H9 (cell line): ENCODE data around the gene SPA17. TPM values are rescaled to one million over a fixed set of nuclear protein-coding genes. Genes with fewer than 3 reads are reported as not detected.
A peak's percentile ranks its signal among the peaks of the same experiment; 100 is the strongest.

Experiments used
- DNase-seq: peaks from one replicate; pipeline ENCODE4 v3.0.0-alpha.2; 2017
- H2AFZ ChIP-seq: one replicate; pipeline ENCODE4 v1.6.1; 2013; ENCODE audit warnings: mild to moderate bottlenecking, low read length, control low read depth, moderate library complexity
- H2AK5ac ChIP-seq: 2 replicates; pipeline ENCODE4 v1.6.1; 2013; ENCODE audit warnings: low read length, control low read depth, mixed read lengths; ENCODE audit not compliant: insufficient read length
- H2BK120ac ChIP-seq: one replicate; pipeline ENCODE4 v1.6.1; 2013; ENCODE audit warnings: low read depth, mild to moderate bottlenecking, low read length, control low read depth, inconsistent platforms; ENCODE audit not compliant: poor library complexity, severe bottlenecking
- H2BK12ac ChIP-seq: 2 replicates; pipeline ENCODE4 v1.6.1; 2013; ENCODE audit warnings: low read length, control low read depth, mixed read lengths, low read depth; ENCODE audit not compliant: insufficient read length
- H2BK15ac ChIP-seq: 2 replicates; pipeline ENCODE4 v1.6.1; 2013; ENCODE audit warnings: low read depth, low read length, control low read depth
- H2BK20ac ChIP-seq: one replicate; pipeline ENCODE4 v1.6.1; 2013; ENCODE audit warnings: low read depth, mild to moderate bottlenecking, low read length, control low read depth, inconsistent platforms; ENCODE audit not compliant: poor library complexity, severe bottlenecking
- H2BK5ac ChIP-seq: 2 replicates; pipeline ENCODE4 v1.6.1; 2013; ENCODE audit warnings: low read length, control low read depth, mixed read lengths; ENCODE audit not compliant: insufficient read length
- H3K14ac ChIP-seq: 2 replicates; pipeline ENCODE4 v1.6.1; 2013; ENCODE audit warnings: low read length, control low read depth; ENCODE audit not compliant: insufficient read depth
- H3K18ac ChIP-seq: 2 replicates; pipeline ENCODE4 v1.6.1; 2013; ENCODE audit warnings: low read depth, mild to moderate bottlenecking, mixed read lengths, low read length, control low read depth; ENCODE audit not compliant: insufficient read length
- H3K23ac ChIP-seq: 2 replicates; pipeline ENCODE4 v1.6.1; 2013; ENCODE audit warnings: low read length, control low read depth, mixed read lengths, low read depth; ENCODE audit not compliant: insufficient read length
- H3K23me2 ChIP-seq: 2 replicates; pipeline ENCODE4 v1.6.1; 2013; ENCODE audit warnings: low read depth, mild to moderate bottlenecking, mixed read lengths, low read length, control low read depth; ENCODE audit not compliant: insufficient read length, poor library complexity, severe bottlenecking
- H3K27ac ChIP-seq: 2 replicates; pipeline ENCODE4 v1.5.1; 2013; ENCODE audit warnings: low read length, control low read depth, mixed read lengths, low read depth; ENCODE audit not compliant: insufficient read length
- H3K27me3 ChIP-seq: 2 replicates; pipeline ENCODE4 v1.6.1; 2013; ENCODE audit warnings: low read length, control low read depth, inconsistent platforms; ENCODE audit not compliant: insufficient read depth
- H3K4ac ChIP-seq: 2 replicates; pipeline ENCODE4 v1.6.1; 2013; ENCODE audit warnings: low read depth, mild to moderate bottlenecking, control low read depth, inconsistent platforms, low read length, moderate library complexity
- H3K4me1 ChIP-seq: 2 replicates; pipeline ENCODE4 v1.6.1; 2013; ENCODE audit warnings: low read length, control low read depth, inconsistent platforms; ENCODE audit not compliant: insufficient read depth
- H3K4me2 ChIP-seq: 2 replicates; pipeline ENCODE4 v1.6.1; 2013; ENCODE audit warnings: low read length, control low read depth, mixed read lengths; ENCODE audit not compliant: insufficient read length, insufficient read depth
- H3K56ac ChIP-seq: 2 replicates; pipeline ENCODE4 v1.6.1; 2013; ENCODE audit warnings: low read depth, mild to moderate bottlenecking, mixed read lengths, low read length, control low read depth; ENCODE audit not compliant: insufficient read length
- H3K79me1 ChIP-seq: 2 replicates; pipeline ENCODE4 v1.6.1; 2013; ENCODE audit warnings: low read depth, mild to moderate bottlenecking, moderate library complexity, low read length, control low read depth, inconsistent platforms; ENCODE audit not compliant: insufficient read depth, poor library complexity, severe bottlenecking
- H3K79me2 ChIP-seq: 2 replicates; pipeline ENCODE4 v1.6.1; 2013; ENCODE audit warnings: low read length, control low read depth, inconsistent platforms; ENCODE audit not compliant: insufficient read depth
- H3K9ac ChIP-seq: 2 replicates; pipeline ENCODE4 v1.6.1; 2013; ENCODE audit warnings: low read length, control low read depth, mixed read lengths; ENCODE audit not compliant: insufficient read length; ENCODE audit errors: extremely low read depth
- H3K9me3 ChIP-seq: one replicate; pipeline ENCODE4 v1.6.1; 2013; ENCODE audit warnings: low read depth, low read length, inconsistent platforms; ENCODE audit not compliant: control insufficient read depth
- H3T11ph ChIP-seq: one replicate; pipeline ENCODE4 v1.6.1; 2013; ENCODE audit warnings: mild to moderate bottlenecking, low read length, control low read depth, inconsistent platforms
- H4K20me1 ChIP-seq: one replicate; pipeline ENCODE4 v1.6.1; 2013; ENCODE audit not compliant: control insufficient read depth, insufficient read length, insufficient read depth
- H4K5ac ChIP-seq: 2 replicates; pipeline ENCODE4 v1.6.1; 2013; ENCODE audit warnings: low read depth, mild to moderate bottlenecking, mixed read lengths, low read length, control low read depth; ENCODE audit not compliant: insufficient read length
- H4K8ac ChIP-seq: replicated peaks from 2 replicates; pipeline ENCODE4 v1.6.1; 2013; ENCODE audit warnings: low read length, control low read depth, mixed read lengths, low read depth; ENCODE audit not compliant: insufficient read length
- H4K91ac ChIP-seq: 2 replicates; pipeline ENCODE4 v1.6.1; 2013; ENCODE audit warnings: low read depth, mild to moderate bottlenecking, moderate library complexity, mixed read lengths, low read length, control low read depth; ENCODE audit not compliant: insufficient read length
- H3K27ac Mint-ChIP-seq, 3 experiments: 2 replicates in 2 of 3; 3 replicates in 1 of 3; pipeline ENCODE4 v1.8.0; 2020 to 2021; ENCODE audit warnings: mixed read lengths in 3 of 3, mild to moderate bottlenecking in 1 of 3, moderate library complexity in 1 of 3
- H3K27me3 Mint-ChIP-seq: 2 replicates; pipeline ENCODE4 v1.8.0; 2021; ENCODE audit warnings: low read depth, mild to moderate bottlenecking, moderate library complexity, mixed read lengths
- H3K36me3 Mint-ChIP-seq, 3 experiments: 2 replicates in 2 of 3; 3 replicates in 1 of 3; pipeline ENCODE4 v1.8.0; 2020 to 2021; ENCODE audit warnings: low read depth in 3 of 3, mixed read lengths in 3 of 3; ENCODE audit not compliant: insufficient read depth in 1 of 3
- H3K4me1 Mint-ChIP-seq, 2 experiments: 2 replicates each; pipeline ENCODE4 v1.8.0; 2020; ENCODE audit warnings: mixed read lengths in 2 of 2
- H3K4me3 Mint-ChIP-seq, 2 experiments: 2 replicates in 1 of 2; 3 replicates in 1 of 2; pipeline ENCODE4 v1.8.0; 2020 to 2021; ENCODE audit warnings: mild to moderate bottlenecking in 2 of 2, mixed read lengths in 2 of 2, moderate library complexity in 1 of 2
- H3K9me3 Mint-ChIP-seq, 2 experiments: 2 replicates in 1 of 2; 3 replicates in 1 of 2; pipeline ENCODE4 v1.8.0; 2020; ENCODE audit warnings: mild to moderate bottlenecking in 2 of 2, mixed read lengths in 2 of 2, moderate library complexity in 1 of 2
- WGBS: extraction: QIAGEN DNeasy Blood & Tissue Kit; methylation state at CpG from one replicate; pipeline ENCODE4 v1.1.7; 2013; ENCODE audit warnings: missing lambda C conversion rate, low lambda C conversion rate, mixed read lengths; ENCODE audit not compliant: insufficient read length; ENCODE audit errors: extremely low coverage; 5-methylcytosine and 5-hydroxymethylcytosine counted together
- total RNA-seq: library from RNA; stranded (reverse); gene quantifications from 2 replicates; pipeline ENCODE4 v1.2.1, GENCODE V29; 2021
- TF ChIP-seq, protein P1 (sequence below): fragments of 200-600 bp; sonication (generic); conservative IDR thresholded peaks from 3 replicates; pipeline ENCODE4 v1.8.0; 2021; ENCODE audit warnings: antibody characterized with exemption, mild to moderate bottlenecking

The SPA17 gene
- total RNA-seq, 1 experiment from 2014 or later, result 6.9 TPM

DNA sequence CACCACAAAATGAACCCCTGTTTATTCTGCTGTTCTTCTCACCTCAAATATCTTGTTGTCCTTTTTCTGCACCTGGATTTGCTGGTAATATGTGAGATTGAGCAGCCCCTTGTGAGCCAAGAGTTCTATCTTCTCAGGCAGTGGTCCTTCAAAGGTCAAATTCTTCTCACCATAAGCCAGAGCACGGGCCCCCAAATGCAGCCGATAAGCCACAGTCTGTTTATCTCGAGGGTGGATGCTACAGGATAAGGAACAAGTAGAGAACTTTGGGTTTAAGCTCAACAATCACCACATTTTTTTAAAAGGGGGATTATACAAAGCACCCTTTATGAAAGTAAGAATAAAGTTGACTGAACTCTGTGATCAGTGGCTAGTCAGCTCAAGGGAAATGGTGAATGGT is 35.2 kb upstream of the SPA17 start:
- no peaks in the 10 kb centered on the region for H3K79me1 ChIP-seq
- no CpG with 5 or more reads among the region's 3 CpGs for WGBS
- Mint-ChIP-seq H3K4me1 (peaks cover 3 to 6% of the 10 kb centered on the region in 2 experiments), H3K27ac (peak overlapping the region in 1 of 3 experiments; percentile 41; a peak in 1 of 7 replicates), H3K9me3 (peaks cover 0 to 3% of the 10 kb centered on the region in 2 experiments; a peak in 1 of 5 replicates), H3K4me3 (no peak overlapping the region), H3K36me3 (peaks cover 2 to 55% (median 25%) of the 10 kb centered on the region in 3 experiments; a peak in 6 of 7 replicates), H3K27me3 (no peaks in the 10 kb centered on the region)
- H4K5ac ChIP-seq, result no peak overlapping the region
- no peak overlapping the region for H2BK120ac ChIP-seq
- H3K27me3 ChIP-seq, result no peaks in the 10 kb centered on the region
- no peak overlapping the region for H4K8ac ChIP-seq
- H3K18ac ChIP-seq, result no peak overlapping the region
- H3K27ac ChIP-seq, result no peak overlapping the region
- H2BK20ac ChIP-seq, result no peak overlapping the region
- no peaks in the 10 kb centered on the region for H3K9me3 ChIP-seq
- H4K20me1 ChIP-seq, result no peaks in the 10 kb centered on the region
- H4K91ac ChIP-seq, result no peak overlapping the region
- no peak overlapping the region for H2AFZ ChIP-seq
- H2BK12ac ChIP-seq, result no peak overlapping the region
- H3K4me1 ChIP-seq, result peaks cover 3% of the 10 kb centered on the region; the same call in 1 of the 2 replicates
- TF ChIP-seq, protein P1, sequence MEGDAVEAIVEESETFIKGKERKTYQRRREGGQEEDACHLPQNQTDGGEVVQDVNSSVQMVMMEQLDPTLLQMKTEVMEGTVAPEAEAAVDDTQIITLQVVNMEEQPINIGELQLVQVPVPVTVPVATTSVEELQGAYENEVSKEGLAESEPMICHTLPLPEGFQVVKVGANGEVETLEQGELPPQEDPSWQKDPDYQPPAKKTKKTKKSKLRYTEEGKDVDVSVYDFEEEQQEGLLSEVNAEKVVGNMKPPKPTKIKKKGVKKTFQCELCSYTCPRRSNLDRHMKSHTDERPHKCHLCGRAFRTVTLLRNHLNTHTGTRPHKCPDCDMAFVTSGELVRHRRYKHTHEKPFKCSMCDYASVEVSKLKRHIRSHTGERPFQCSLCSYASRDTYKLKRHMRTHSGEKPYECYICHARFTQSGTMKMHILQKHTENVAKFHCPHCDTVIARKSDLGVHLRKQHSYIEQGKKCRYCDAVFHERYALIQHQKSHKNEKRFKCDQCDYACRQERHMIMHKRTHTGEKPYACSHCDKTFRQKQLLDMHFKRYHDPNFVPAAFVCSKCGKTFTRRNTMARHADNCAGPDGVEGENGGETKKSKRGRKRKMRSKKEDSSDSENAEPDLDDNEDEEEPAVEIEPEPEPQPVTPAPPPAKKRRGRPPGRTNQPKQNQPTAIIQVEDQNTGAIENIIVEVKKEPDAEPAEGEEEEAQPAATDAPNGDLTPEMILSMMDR, result no peak
- no peak overlapping the region for H2BK5ac ChIP-seq
- no peak overlapping the region for H3K4ac ChIP-seq
- H2BK15ac ChIP-seq, result no peak overlapping the region
- H2AK5ac ChIP-seq, result no peak overlapping the region
- no peaks in the 10 kb centered on the region for H3K23me2 ChIP-seq
- H3K14ac ChIP-seq, result no peak overlapping the region
- no peak overlapping the region for H3K56ac ChIP-seq
- DNase-seq, result no peak
- no peaks in the 10 kb centered on the region for H3K79me2 ChIP-seq
- no peak overlapping the region for H3K23ac ChIP-seq
- no peak overlapping the region for H3K4me2 ChIP-seq
- no peak overlapping the region for H3T11ph ChIP-seq
- H3K9ac ChIP-seq, result no peak overlapping the region
